Measurements from ENCODE around the gene PPP3CA.

PPP3CA gene

DNA sequence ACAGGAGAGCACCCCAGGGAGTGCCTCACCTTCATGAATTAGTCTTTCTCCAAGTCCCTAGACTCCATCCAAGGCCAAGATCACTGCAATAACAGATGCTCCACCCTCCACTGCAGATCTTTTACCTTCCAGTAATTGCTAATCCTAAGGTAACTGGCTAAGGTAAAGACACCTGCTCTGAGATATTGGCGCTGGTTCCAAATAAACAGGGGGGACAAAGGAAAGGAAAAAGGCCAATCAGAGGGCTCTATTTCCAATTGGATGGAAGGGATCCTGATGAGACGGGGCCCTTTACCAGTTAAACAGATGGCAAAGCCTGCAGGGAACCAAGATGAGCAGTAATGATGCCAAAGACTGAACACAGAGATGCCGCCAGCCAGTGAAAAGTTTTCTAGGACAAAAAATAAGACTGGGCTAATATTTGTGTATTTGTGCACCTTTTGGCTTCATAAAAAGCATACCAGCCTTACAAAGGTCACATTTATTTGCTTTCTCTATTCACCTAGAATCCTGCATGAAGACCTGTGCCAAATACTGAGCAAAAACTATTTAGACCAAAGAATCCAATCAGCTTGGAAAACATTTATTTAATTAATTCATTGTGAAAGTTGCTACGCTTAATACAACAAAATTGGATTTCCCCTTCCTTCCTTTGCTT is 148.5 kb downstream of the PPP3CA start:
- TF ChIP-seq, protein P1, sequence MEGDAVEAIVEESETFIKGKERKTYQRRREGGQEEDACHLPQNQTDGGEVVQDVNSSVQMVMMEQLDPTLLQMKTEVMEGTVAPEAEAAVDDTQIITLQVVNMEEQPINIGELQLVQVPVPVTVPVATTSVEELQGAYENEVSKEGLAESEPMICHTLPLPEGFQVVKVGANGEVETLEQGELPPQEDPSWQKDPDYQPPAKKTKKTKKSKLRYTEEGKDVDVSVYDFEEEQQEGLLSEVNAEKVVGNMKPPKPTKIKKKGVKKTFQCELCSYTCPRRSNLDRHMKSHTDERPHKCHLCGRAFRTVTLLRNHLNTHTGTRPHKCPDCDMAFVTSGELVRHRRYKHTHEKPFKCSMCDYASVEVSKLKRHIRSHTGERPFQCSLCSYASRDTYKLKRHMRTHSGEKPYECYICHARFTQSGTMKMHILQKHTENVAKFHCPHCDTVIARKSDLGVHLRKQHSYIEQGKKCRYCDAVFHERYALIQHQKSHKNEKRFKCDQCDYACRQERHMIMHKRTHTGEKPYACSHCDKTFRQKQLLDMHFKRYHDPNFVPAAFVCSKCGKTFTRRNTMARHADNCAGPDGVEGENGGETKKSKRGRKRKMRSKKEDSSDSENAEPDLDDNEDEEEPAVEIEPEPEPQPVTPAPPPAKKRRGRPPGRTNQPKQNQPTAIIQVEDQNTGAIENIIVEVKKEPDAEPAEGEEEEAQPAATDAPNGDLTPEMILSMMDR (IDR thresholded peaks at IDR 0.05; ENCODE audit: insufficient read depth, low read depth, low read length, missing control alignments) = no peak
- H3K4me3 ChIP-seq (ENCODE audit: low read length) = no peak overlapping the region
- no peak for DNase-seq (ENCODE audit: low read depth)

DNA sequence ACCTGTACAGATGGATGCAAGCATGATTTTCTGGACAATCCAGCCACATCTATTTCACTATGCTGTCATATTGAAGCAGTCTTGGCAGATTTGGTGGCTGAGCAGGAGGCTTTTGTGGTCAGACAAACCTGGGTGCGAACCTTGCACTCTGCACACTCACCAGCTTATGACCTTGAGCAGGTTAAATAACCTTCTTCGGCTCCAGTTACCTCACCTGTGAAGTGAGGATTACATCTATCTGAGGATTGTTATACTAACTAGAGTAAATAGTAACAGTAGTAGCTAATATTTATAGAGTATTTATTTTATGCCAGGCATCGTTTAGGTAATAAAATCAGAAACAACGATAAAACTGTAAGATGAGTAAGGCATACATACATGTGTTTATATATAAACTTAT is 150.0 kb downstream of the PPP3CA start:
- TF ChIP-seq, protein P1 (IDR thresholded peaks at IDR 0.05; ENCODE audit: insufficient read depth, low read depth, low read length, missing control alignments) = no peak
- no peak for DNase-seq (ENCODE audit: low read depth)

DNA sequence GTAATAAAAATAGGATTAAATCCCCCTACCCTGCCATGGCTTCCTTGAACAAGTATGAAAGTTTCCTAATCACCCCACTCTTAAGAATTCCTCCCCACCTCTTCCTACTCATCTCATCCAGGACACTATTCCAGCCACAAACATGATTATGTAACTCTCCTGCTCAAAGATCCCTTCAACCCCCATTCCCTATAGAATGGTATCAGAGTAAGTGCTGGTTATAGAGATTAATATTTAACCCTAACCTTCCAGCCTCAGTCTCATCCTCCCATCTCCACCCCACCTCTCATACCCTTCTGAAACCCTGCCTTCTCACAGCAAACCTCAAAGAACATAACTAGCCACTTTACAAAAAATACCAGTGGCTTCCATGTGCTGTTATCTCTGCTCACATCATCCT is 155.1 kb downstream of the PPP3CA start:
- TF ChIP-seq, protein P1 (IDR thresholded peaks at IDR 0.05; ENCODE audit: insufficient read depth, low read depth, low read length, missing control alignments) = no peak
- no peak for DNase-seq (ENCODE audit: low read depth)
- H3K4me3 ChIP-seq (ENCODE audit: low read length) = no peak overlapping the region

More for the DNA sequence above, 150.0 kb downstream of the PPP3CA start:
- H3K4me3 ChIP-seq (ENCODE audit: low read length) = no peak overlapping the region

DNA sequence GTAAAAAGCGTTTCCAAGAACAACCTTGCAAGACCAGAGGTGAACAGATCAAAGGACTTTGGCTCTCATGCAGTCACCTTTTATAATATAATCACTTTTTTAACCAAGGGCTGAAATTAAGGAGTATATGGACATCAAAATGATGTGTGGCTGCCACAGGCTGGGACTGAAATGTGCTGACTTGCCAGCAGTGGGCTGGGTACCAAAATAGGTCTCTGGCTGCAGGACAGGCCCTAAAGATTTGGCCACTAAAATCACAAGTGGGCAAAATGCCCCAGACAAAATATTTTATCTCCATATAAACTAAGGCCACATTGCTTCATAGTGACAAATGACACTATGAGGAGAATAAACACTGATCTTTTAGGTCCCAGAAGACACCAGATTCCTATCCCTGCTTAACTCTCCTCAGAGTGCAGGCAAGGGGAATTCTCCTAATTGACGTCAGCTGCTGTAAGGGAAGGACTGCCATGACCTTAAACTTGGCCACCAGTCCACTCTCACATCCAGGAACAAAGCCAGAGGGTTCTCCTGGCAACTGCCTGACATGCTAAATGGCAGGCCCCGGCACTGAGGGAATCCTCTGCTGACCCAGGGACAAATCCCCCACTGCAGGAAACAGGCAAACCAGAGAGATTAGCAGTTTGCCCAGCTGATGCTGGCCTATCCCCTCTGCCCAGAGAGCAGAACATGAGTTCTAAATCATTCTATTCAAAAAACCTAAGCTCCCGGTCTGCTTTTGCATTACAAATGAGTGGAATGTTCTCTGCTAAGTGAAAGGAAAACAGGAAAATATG is 155.8 kb downstream of the PPP3CA start:
- no peak for DNase-seq (ENCODE audit: low read depth)
- TF ChIP-seq, protein P1 (IDR thresholded peaks at IDR 0.05; ENCODE audit: insufficient read depth, low read depth, low read length, missing control alignments) = no peak
- H3K4me3 ChIP-seq (ENCODE audit: low read length) = no peak overlapping the region

DNA sequence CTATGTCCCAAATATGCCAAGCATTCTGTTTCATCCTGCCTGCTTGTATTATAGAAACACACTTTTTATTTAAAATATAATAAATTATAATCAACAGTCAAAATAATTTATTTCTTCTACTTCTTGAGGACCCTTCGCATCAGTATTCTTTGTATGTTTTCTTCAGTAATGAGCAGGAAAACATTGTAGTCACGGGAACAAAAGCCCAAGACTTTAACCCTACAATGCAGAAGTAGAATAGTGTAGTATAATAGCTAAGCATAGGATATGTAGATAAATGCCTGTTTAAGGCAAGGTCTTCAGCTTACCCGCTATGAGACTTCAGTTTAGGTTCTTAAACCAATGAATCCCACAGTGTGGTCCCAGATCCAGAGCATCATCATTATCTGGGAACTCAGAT is 156.6 kb downstream of the PPP3CA start:
- TF ChIP-seq, protein P1 (IDR thresholded peaks at IDR 0.05; ENCODE audit: insufficient read depth, low read depth, low read length, missing control alignments) = no peak
- no peak for DNase-seq (ENCODE audit: low read depth)
- H3K4me3 ChIP-seq (ENCODE audit: low read length) = no peak overlapping the region

DNA sequence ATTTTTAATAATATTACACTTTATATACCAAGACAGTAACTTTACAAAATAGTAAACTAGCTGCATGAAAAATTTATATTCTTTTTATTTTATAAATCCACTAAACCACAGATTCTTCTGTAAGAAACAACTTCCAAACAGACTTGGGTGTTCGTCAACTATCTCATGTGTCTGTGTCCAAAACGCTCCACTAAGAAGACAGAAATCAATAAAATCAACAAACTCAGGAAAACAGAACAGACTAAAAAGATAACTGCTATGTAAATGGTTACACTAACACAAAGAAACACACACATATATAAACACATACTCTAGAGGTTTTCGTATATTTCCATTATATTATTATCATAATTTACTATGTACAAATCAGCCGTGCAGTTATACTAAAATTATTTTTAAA is 158.4 kb downstream of the PPP3CA start:
- DNase-seq (ENCODE audit: low read depth) = no peak
- TF ChIP-seq, protein P1 (IDR thresholded peaks at IDR 0.05; ENCODE audit: insufficient read depth, low read depth, low read length, missing control alignments) = no peak
- H3K4me3 ChIP-seq (ENCODE audit: low read length) = no peak overlapping the region

All from epithelial cell of esophagus (primary cell).